ENCODE results near the gene BACE1-AS. TPM values are rescaled to one million over a fixed set of nuclear protein-coding genes. Genes with fewer than 3 reads are reported as not detected.
"Not testable (repeated sequence)": the region's sequence is repeated elsewhere in the genome, so short reads cannot be mapped to it uniquely, and the experiment has no call there.

BACE1-AS gene
- 10 to 100 TPM in 1 of 2 donors, 1 to 10 TPM in 1; 9.7 to 10.1 TPM for total RNA-seq
- long read RNA-seq, donor 1, partial matches to known transcripts = 0 of 3 reads
- long read RNA-seq, donor 1, other reads (novel, unspliced or antisense) = 1 of 3 reads
- long read RNA-seq, donor 2, partial matches to known transcripts = 0 of 5 reads
- long read RNA-seq, donor 2, other reads (novel, unspliced or antisense) = 4 of 5 reads

GRCh38 chr11:117290809-117291396 is at the start of gene BACE1-AS:
TSS of gene BACE1-AS (plus strand) at chr11:117291346.
- no peak for DNase-seq (ENCODE audit: low spot score)
- intact Hi-C loops (cut with DNase I) = no loop called here

- DNase-seq (ENCODE audit: low spot score) = no peak
- intact Hi-C loops (cut with DNase I) = no loop called here
These were observed 42.8 kb upstream of the BACE1-AS start for GRCh38 chr11:117248341-117248740.

- intact Hi-C loops (cut with DNase I) = no loop called here
- no peak for DNase-seq (ENCODE audit: low spot score)
These were observed 41.6 kb upstream of the BACE1-AS start for GRCh38 chr11:117249571-117249970.

- intact Hi-C loops (cut with DNase I) = no loop called here
- no peak for DNase-seq (ENCODE audit: low spot score)
These were observed 39.6 kb upstream of the BACE1-AS start for GRCh38 chr11:117251506-117251905.

GRCh38 chr11:117255966-117256365 is 35.2 kb upstream of the BACE1-AS start:
- DNase-seq (ENCODE audit: low spot score) = no peak
- intact Hi-C loops (cut with DNase I) = no loop called here

- no peak for DNase-seq (ENCODE audit: low spot score)
- intact Hi-C loops (cut with DNase I) = no loop called here
These were observed 34.6 kb upstream of the BACE1-AS start for GRCh38 chr11:117256573-117256972.

- DNase-seq (ENCODE audit: low spot score) = no peak
- intact Hi-C loops (cut with DNase I) = loop anchor here in 1 of 2 donors (1.0 kb wide), 1 partner anchor 37 kb away; no protein-coding TSS in a partner anchor
These were observed 32.6 kb upstream of the BACE1-AS start for GRCh38 chr11:117258576-117258975.

GRCh38 chr11:117259417-117259816 is 31.7 kb upstream of the BACE1-AS start:
- intact Hi-C loops (cut with DNase I) = no loop called here
- DNase-seq (ENCODE audit: low spot score) = no peak

- not testable (repeated sequence) for DNase-seq (ENCODE audit: low spot score)
- intact Hi-C loops (cut with DNase I) = loop anchor here in 1 of 2 donors (10.0 kb wide), 1 partner anchor 730 kb away; no protein-coding TSS in a partner anchor
These were observed 26.4 kb upstream of the BACE1-AS start for GRCh38 chr11:117264624-117265323.

- DNase-seq (ENCODE audit: low spot score) = no peak
- intact Hi-C loops (cut with DNase I) = loop anchor here in 1 of 2 donors (10.0 kb wide), 1 partner anchor 731 kb away; no protein-coding TSS in a partner anchor
These were observed 25.4 kb upstream of the BACE1-AS start for GRCh38 chr11:117265745-117266144.

- intact Hi-C loops (cut with DNase I) = loop anchor here in 1 of 2 donors (10.0 kb wide), 1 partner anchor 735 kb away; no protein-coding TSS in a partner anchor
- no peak for DNase-seq (ENCODE audit: low spot score)
These were observed 21.3 kb upstream of the BACE1-AS start for GRCh38 chr11:117269856-117270255.

- intact Hi-C loops (cut with DNase I) = no loop called here
- DNase-seq (ENCODE audit: low spot score) = no peak
These were observed 19.9 kb upstream of the BACE1-AS start for GRCh38 chr11:117271208-117271607.

GRCh38 chr11:117272175-117272574 is 19.0 kb upstream of the BACE1-AS start:
- DNase-seq (ENCODE audit: low spot score); intact Hi-C loops (cut with DNase I): not testable (repeated sequence)

GRCh38 chr11:117273550-117274289 is 17.4 kb upstream of the BACE1-AS start:
- DNase-seq (ENCODE audit: low spot score) = no peak
- intact Hi-C loops (cut with DNase I) = no loop called here

GRCh38 chr11:117278347-117278746 is 12.8 kb upstream of the BACE1-AS start:
- intact Hi-C loops (cut with DNase I) = no loop called here

GRCh38 chr11:117279711-117280376 is 11.3 kb upstream of the BACE1-AS start:
- intact Hi-C loops (cut with DNase I) = no loop called here
- DNase-seq (ENCODE audit: low spot score) = no peak

More at GRCh38 chr11:117278347-117278746, 12.8 kb upstream of the BACE1-AS start:
- DNase-seq (ENCODE audit: low spot score) = no peak

- DNase-seq (ENCODE audit: low spot score) = no peak
- intact Hi-C loops (cut with DNase I) = no loop called here
These were observed 10.0 kb upstream of the BACE1-AS start for GRCh38 chr11:117281159-117281558.

- intact Hi-C loops (cut with DNase I) = no loop called here
These were observed 9.3 kb upstream of the BACE1-AS start for GRCh38 chr11:117281869-117282268.

GRCh38 chr11:117282956-117283355 is 8.2 kb upstream of the BACE1-AS start:
- no peak for DNase-seq (ENCODE audit: low spot score)
- intact Hi-C loops (cut with DNase I) = loop anchor here in 1 of 2 donors (1.0 kb wide), 1 partner anchor 93 kb away; no protein-coding TSS in a partner anchor

More at GRCh38 chr11:117281869-117282268, 9.3 kb upstream of the BACE1-AS start:
- DNase-seq (ENCODE audit: low spot score) = no peak

Measured in posterior vena cava (tissue), 2 donors.